ENCODE results near the gene ZNF512. TPM values are rescaled to one million over a fixed set of nuclear protein-coding genes. Genes with fewer than 3 reads are reported as not detected.

The ZNF512 gene
- total RNA-seq, 1 experiment from 2014 or later, result 61.3 TPM

DNA sequence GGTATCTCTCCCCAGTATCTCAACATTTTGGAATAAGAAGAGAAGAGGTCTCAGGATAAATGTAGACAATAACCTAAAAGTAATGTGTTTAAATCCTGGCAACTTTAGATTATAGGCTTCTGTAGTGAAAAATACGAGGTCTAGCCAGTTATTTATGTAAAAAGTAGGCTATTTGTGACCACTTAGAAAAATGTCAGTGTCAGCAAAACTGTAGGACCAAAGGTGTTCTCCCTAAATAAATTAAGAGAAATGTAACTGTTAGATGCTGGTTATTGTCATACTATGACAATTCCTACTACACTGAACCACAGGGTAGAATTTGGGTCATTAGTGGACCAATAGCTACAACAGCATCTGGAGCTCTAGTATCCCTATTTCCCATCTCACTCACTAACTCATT, 78.5 kb downstream of the ZNF512 start:
- no peaks in the 10 kb centered on the region for H3K9me3 ChIP-seq (ENCODE audit: low read depth, low read length, poor library complexity, severe bottlenecking)
- no peak overlapping the region for H3K4me3 ChIP-seq (ENCODE audit: low read depth, low read length, poor library complexity, severe bottlenecking)
- H3K4me1 ChIP-seq (ENCODE audit: insufficient read depth, low read length, poor library complexity, severe bottlenecking), result peaks cover 20% of the 10 kb centered on the region
- H3K36me3 ChIP-seq (ENCODE audit: insufficient read depth, low read length, poor library complexity, severe bottlenecking), result peaks cover 48% of the 10 kb centered on the region
- no peak overlapping the region for H3K27ac ChIP-seq (ENCODE audit: low read depth, low read length, poor library complexity, severe bottlenecking)
- TF ChIP-seq, protein P1, sequence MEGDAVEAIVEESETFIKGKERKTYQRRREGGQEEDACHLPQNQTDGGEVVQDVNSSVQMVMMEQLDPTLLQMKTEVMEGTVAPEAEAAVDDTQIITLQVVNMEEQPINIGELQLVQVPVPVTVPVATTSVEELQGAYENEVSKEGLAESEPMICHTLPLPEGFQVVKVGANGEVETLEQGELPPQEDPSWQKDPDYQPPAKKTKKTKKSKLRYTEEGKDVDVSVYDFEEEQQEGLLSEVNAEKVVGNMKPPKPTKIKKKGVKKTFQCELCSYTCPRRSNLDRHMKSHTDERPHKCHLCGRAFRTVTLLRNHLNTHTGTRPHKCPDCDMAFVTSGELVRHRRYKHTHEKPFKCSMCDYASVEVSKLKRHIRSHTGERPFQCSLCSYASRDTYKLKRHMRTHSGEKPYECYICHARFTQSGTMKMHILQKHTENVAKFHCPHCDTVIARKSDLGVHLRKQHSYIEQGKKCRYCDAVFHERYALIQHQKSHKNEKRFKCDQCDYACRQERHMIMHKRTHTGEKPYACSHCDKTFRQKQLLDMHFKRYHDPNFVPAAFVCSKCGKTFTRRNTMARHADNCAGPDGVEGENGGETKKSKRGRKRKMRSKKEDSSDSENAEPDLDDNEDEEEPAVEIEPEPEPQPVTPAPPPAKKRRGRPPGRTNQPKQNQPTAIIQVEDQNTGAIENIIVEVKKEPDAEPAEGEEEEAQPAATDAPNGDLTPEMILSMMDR (conservative IDR thresholded peaks at IDR 0.05; ENCODE audit: low read depth, low read length), result no peak
- TF ChIP-seq EZH2 (IDR thresholded peaks at IDR 0.05; ENCODE audit: borderline replicate concordance, low read depth, low read length, poor library complexity, severe bottlenecking), result no peak
- no TSS peak for BruUV-seq (replicated peaks)
- ChIA-PET CTCF (no interaction called here), POLR2A (ENCODE audit: low non-redundant PET) (no interaction called here)
- no peak for DNase-seq (ENCODE audit: low spot score)
- intact Hi-C loops (cut with micrococcal nuclease; ENCODE audit: unreplicated experiment), result loop anchor here (10.0 kb wide), 1 partner anchor 257 kb away; the partner anchor contains the start of gene PPM1G
- no peaks in the 10 kb centered on the region for H3K27me3 ChIP-seq (replicated peaks; ENCODE audit: insufficient read depth, low read depth, low read length, poor library complexity)

DNA sequence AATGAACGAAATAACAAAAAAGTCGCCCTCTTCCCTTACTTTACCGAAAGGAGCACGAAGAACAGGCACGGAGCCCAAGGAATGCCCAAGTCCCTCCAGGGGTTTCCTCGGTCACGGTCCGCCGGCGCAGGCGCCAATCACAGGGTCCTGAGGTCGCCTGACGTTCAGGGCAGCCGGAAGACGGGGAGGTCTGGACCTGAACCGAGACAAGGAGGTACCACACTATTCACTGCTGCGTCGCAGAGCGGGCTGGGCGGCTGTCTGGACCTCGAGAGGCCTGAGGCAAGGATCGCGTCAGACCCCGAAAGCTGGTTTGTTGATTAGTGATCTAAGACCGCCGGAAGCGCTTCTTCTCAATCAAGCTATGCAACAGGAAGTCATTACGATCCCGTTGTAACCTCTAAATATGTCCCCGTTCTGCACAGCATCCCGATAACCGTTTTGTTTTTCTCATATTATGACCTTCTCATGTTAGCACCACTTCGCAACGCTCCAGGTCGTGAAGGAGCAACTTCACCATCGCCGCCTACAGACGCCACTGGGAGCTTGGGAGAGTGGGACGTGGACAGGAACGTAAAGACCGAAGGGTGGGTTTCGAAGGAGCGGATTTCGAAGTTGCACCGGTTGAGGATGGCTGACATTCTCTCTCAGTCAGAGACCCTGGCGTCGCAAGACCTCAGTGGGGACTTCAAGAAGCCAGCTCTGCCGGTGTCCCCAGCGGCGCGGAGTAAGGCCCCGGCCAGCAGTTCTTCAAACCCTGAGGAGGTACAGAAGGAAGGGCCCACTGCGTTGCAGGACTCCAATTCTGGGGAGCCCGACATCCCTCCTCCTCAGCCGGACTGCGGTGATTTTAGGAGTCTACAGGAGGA, 80.7 kb downstream of the ZNF512 start, which contains the start of the genes SLC4A1AP and SUPT7L:
SLC4A1AP (plus strand) TSS at position 605 of the 869 bp plus-strand sequence; CDS start at position 631, 26 bp downstream.
SUPT7L (minus strand) TSS at position 330 of the 869 bp plus-strand sequence. CDS start 1,422 bp downstream, outside the sequence.
- ChIA-PET CTCF (interaction anchor here (0.6 kb wide), 1 partner anchor 19 kb away, joined by 3 read pairs; no protein-coding TSS in a partner anchor), POLR2A (ENCODE audit: low non-redundant PET) (interaction anchor here (0.5 to 0.6 kb wide), 2 partner anchors 115 to 616 kb away, joined by 4 to 8 read pairs; no protein-coding TSS in a partner anchor)
- Histone ChIP-seq H3K4me3 (ENCODE audit: low read depth, low read length, poor library complexity, severe bottlenecking) (peak within 1 kb of the TSS; percentile 82), H3K4me1 (ENCODE audit: insufficient read depth, low read length, poor library complexity, severe bottlenecking) (peaks cover 20% of the 10 kb centered on the region), H3K36me3 (ENCODE audit: insufficient read depth, low read length, poor library complexity, severe bottlenecking) (peaks cover 48% of the 10 kb centered on the region), H3K27ac (ENCODE audit: low read depth, low read length, poor library complexity, severe bottlenecking) (peak within 1 kb of the TSS; percentile 93), H3K9me3 (ENCODE audit: low read depth, low read length, poor library complexity, severe bottlenecking) (no peaks in the 10 kb centered on the region), H3K27me3 (replicated peaks; ENCODE audit: insufficient read depth, low read depth, low read length, poor library complexity) (no peaks in the 10 kb centered on the region)
- BruUV-seq (replicated peaks), result no TSS peak
- intact Hi-C loops (cut with micrococcal nuclease; ENCODE audit: unreplicated experiment), result loop anchor here (10.0 kb wide), 1 partner anchor 259 kb away; the partner anchor contains the start of gene PPM1G
- TF ChIP-seq EZH2 (IDR thresholded peaks at IDR 0.05; ENCODE audit: borderline replicate concordance, low read depth, low read length, poor library complexity, severe bottlenecking), result no peak
- TF ChIP-seq, protein P1 (conservative IDR thresholded peaks at IDR 0.05; ENCODE audit: low read depth, low read length), result no peak; the same call in 1 of the 2 replicates
- peak; percentile 88 for DNase-seq (ENCODE audit: low spot score)

DNA sequence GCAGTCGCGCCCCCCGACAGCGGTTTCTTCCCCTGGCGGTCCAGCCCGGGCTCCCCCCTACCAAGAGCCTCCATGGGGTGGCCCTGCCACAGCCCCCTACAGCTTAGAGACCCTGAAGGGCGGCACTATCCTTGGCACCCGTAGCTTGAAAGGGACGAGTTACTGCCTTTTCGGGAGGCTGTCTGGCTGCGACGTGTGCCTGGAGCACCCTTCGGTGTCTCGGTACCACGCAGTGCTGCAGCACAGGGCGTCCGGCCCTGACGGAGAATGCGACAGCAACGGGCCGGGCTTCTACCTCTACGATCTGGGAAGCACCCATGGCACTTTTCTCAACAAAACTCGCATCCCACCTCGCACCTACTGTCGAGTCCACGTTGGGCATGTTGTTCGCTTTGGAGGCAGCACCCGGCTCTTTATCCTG, 81.3 kb downstream of the ZNF512 start:
- ChIA-PET CTCF (no interaction called here), POLR2A (ENCODE audit: low non-redundant PET) (no interaction called here)
- intact Hi-C loops (cut with micrococcal nuclease; ENCODE audit: unreplicated experiment), result loop anchor here (10.0 kb wide), 1 partner anchor 259 kb away; the partner anchor contains the start of gene PPM1G

More for the DNA sequence above, 81.3 kb downstream of the ZNF512 start:
- H3K36me3 ChIP-seq (ENCODE audit: insufficient read depth, low read length, poor library complexity, severe bottlenecking), result peaks cover 49% of the 10 kb centered on the region
- H3K9me3 ChIP-seq (ENCODE audit: low read depth, low read length, poor library complexity, severe bottlenecking), result no peaks in the 10 kb centered on the region
- H3K4me3 ChIP-seq (ENCODE audit: low read depth, low read length, poor library complexity, severe bottlenecking), result peak overlapping the region; percentile 82
- DNase-seq (ENCODE audit: low spot score), result peak; percentile 21
- peaks cover 20% of the 10 kb centered on the region for H3K4me1 ChIP-seq (ENCODE audit: insufficient read depth, low read length, poor library complexity, severe bottlenecking)
- TF ChIP-seq, protein P1 (conservative IDR thresholded peaks at IDR 0.05; ENCODE audit: low read depth, low read length), result no peak
- TF ChIP-seq EZH2 (IDR thresholded peaks at IDR 0.05; ENCODE audit: borderline replicate concordance, low read depth, low read length, poor library complexity, severe bottlenecking), result no peak
- TSS peak; percentile 78 for BruUV-seq (replicated peaks)
- H3K27me3 ChIP-seq (replicated peaks; ENCODE audit: insufficient read depth, low read depth, low read length, poor library complexity), result no peaks in the 10 kb centered on the region
- H3K27ac ChIP-seq (ENCODE audit: low read depth, low read length, poor library complexity, severe bottlenecking), result peak overlapping the region; percentile 93

Measured in A673 (cell line).